LoVo (cell line): ENCODE measurements around the gene DOCK10.
A peak's percentile ranks its signal among the peaks of the same experiment; 100 is the strongest.

ENCODE experiments used
- DNase-seq: peaks from one replicate; pipeline ENCODE4 v3.0.0-alpha.2; 2016; ENCODE audit warnings: low spot score

DOCK10 gene

GRCh38 chr2:224976629-224977525, 65.4 kb downstream of the DOCK10 start:
- DNase-seq = no peak

- DNase-seq = no peak
Observed at GRCh38 chr2:224975761-224976160, 66.5 kb downstream of the DOCK10 start.

DNA sequence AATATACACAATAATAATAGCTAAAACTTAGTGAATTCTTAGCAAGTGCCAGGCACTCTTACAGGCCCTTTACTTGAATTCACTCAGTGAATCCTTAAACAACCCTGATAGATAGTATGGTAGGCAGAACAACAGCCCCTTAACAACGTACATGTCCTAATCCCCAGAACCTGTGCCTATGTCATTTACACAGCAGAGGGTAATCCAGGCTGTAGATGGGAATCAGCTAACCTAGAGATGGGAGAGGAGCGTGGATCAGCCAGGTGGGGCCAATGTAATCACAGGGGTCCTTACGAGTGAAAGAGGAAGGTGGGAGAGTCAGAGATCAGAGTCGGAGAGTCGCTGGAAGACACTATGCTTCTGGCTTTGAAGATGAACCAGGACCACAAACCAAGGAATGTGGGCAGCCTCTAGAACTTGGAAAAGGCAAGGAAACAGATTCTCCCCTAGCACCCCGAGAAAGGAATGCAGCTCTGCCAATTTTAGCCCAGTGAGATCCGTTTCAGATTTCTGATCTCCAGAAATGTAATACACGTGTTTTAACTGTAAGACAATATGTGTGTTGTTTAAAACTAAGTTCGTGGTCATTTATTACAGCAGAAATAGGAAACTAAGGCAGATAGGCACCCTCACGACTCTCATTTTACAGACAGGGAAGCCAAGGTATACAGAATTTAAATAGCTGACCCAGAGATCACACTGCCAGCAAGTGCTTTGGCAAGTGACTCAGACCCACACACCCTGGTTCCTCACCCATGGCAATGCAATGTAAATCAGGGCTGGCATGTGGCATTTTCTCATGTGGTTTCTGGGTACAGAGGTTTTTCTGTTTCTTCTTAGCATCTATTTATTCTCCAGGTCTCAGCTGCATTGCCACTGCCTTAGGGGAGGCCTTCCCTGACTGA, 68.9 kb downstream of the DOCK10 start:
- DNase-seq = no peak

DNA sequence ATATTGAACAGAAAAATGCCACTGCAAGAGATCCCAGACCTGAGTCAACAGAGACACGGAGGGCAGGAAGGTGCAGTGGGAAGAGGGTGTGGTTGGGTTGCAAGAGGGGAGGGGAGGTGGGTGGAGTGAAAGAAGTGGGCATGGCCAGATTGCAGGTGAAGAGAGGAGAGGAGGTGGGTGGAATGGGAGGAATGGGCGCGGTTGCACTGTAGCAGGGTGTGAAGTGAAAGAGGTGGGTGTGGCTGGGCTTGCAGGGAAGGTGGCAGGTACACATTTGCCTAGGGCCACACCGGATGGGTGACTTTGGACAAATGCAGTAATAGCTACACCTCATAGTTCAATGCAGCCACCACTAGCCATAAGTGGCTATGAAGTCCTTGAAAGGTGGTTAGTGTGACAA, 71.1 kb downstream of the DOCK10 start:
- peak; percentile 32 for DNase-seq

- no peak for DNase-seq
Observed at GRCh38 chr2:224970311-224970710, 72.0 kb downstream of the DOCK10 start.

DNA sequence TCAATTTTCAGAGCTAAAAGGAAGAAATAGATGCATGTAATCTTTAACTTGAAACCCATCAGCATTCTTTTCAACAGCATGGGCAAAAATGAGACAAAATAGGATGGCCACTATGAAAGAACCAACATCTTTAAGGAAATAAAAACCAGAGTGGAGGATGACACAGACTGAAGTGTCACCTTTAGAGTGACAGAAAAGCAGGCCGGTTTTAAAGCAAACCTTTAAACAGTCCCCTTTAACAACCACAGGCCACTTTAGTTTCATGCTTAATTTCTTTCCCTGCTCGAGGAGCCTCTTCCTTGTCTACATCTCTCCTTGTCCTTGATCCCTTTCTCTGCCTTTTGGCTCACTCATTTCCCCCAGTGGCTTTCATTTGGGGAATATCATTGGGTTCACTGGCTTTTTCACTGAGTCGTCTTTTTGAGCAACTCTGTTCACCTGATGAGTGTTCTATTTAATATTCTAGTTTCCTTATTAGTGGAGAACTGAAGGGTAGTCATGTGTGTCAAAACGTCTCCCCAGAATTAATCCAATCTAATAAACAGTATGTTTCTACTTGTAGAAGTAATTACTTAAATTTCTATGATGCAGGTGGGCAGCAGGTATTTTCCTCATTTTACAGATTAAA, 72.5 kb downstream of the DOCK10 start:
- DNase-seq = no peak

DNA sequence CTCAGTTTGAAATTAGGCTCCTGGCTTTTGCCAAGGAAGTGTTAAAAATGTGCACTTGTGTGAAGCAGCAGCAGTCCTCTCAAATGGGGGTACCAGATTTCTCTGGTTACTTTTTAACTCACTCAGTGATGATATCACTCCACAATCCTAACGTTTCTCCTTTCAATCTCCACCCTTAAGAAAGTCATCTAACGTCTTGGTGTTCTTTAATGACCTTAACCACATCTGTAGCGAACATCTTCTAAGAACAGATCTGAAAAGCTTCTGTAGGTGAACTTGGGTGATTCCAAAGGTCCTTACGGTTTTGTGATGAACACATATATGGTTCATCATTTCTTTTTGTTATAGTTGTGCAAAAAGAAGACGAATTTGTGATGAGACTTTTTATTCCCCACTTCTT, 73.2 kb downstream of the DOCK10 start:
- DNase-seq = no peak

- no peak for DNase-seq
Observed at GRCh38 chr2:224968051-224968450, 74.2 kb downstream of the DOCK10 start.

DNA sequence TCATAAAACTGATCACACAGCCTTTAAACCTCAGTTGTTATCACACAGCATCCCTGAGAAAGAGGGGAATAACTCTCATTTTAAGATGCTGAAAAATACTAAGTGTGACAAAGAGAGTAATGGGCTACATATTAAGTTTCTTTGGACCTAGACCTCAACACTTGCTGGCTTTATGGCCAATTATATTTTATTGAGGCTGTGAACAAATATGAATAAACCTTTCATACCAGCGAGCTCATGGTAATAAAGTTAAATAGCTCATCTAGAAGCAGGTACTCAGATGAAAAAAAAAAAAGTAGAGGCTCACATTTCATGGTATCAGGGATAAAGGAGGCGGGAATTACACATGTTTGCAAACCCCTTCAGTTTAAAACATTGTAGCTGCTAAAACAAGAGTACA, 75.7 kb downstream of the DOCK10 start:
- no peak for DNase-seq

GRCh38 chr2:224959556-224959955, 82.7 kb downstream of the DOCK10 start:
- DNase-seq = no peak

DNA sequence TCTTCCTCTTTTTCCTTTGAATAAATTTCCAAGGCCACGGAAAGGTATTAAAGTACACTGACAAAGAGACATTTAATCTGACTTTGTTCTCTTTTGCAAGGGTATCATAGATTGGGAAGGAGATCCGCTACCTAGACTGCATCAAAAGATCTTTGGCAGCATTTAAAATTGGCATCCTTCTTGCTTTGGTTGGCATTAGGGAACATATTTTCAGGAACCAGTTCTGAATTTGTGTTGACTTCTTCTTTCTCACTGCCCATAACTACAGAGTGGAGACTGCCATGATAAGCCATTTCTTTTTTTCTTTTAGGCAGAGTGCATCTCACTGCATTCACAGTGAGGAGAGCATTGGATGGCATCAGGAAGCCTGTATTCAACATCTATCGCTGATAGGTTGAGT, 83.4 kb downstream of the DOCK10 start:
- no peak for DNase-seq

- DNase-seq = no peak
Observed at GRCh38 chr2:224958462-224958857, 83.8 kb downstream of the DOCK10 start.

DNA sequence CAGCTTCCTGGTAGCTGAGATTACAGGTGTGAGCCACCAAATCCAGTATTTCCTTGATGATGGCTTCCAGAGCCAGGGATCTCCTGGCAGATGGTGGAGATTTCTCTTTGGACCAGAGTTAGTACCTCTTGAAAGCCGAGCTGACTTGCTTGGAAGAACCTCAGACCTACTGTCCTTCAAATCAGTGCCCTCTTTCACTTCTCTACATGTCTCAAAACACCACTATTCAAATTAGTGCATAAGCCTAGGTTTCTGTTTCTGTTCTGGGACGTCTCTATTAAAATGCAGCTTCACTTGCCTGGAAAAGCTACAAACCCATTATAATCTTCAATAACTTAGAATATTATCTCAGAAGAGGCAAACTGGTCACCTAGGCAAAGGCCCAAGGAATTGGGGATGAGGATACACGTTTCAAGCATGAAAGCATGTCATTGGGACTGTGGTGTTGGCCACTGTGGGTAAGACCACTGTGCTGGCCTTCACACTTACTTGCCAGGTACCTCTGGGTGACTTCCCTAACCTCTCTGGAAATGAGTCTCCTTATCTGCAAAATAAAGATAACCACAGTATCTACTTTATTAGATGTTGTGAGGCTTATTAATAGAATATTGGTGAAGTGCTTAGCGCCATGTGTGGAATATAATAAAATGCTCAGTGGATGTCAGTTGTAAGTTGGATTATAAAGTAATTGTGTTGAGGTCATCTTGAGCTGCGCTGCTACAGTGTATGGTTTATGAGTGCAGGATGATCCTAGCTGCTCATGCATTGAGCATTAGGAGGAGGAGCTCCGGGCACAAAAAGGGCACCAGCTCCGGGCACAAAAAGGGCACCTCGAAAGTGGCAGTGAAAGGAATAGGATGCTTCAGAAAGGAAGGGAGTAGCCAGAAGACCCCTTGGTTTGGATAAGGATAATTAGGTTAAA, 84.5 kb downstream of the DOCK10 start:
- DNase-seq = no peak

DNA sequence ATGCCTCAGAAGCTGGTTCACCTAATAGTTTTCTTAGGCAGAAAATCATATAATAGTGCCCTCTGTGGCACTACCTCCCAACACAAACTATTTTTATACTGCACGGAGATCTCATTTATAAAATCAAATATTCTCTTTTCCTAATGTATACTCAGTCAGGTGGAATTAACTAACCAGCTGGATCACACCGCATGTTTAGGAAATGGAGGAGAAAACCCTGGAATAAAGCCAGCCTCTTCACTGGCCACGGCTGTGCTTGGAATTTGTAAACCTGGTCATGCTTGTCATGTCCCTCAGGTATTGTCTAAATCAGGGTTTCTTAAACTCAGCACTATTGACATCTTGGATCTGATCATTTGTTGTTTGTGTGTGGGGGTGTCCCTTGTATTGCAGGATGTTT, 85.6 kb downstream of the DOCK10 start:
- no peak for DNase-seq

GRCh38 chr2:224954980-224955379, 87.3 kb downstream of the DOCK10 start:
- DNase-seq = no peak

- no peak for DNase-seq
Observed at GRCh38 chr2:224952936-224953657, 89.2 kb downstream of the DOCK10 start.

GRCh38 chr2:224951723-224952481, 90.4 kb downstream of the DOCK10 start:
- DNase-seq = no peak

DNA sequence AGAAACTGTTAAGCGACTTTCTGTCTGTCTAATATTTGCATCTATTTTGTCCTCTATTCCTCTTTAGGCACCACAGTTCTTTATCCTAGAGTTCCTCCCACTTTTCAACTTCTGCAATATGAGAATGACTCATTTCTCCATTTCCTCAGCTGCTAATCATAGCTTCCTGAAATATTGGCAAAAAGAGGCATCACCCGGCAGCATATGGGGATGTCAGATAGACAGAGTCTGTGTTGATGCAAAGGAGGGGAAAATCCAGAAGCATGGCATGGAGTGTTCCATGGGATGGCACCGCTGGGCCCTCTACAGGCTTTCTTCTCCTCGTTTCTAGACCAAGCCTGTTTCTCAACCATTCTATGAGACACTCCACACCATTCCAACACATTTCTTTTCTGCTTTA, 93.4 kb downstream of the DOCK10 start:
- DNase-seq = no peak

DNA sequence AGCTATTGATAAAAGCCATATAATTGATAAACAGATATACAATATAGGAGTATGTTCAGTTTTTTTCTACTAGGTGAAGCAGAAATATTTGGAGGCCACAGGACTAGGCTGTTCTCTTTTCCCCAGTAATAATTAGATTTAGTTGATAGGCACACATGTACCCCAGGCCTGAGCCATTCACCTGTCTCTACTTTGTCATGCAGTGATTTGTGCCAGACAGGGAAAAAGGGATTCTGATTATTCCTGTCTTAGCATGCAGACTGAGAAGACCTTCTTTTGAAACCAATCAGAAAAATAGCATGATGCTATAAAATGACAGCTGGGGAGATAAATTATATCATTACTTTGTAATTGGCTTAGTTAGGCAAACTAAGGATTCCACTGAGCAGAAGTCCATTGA, 94.3 kb downstream of the DOCK10 start:
- DNase-seq = no peak

DNA sequence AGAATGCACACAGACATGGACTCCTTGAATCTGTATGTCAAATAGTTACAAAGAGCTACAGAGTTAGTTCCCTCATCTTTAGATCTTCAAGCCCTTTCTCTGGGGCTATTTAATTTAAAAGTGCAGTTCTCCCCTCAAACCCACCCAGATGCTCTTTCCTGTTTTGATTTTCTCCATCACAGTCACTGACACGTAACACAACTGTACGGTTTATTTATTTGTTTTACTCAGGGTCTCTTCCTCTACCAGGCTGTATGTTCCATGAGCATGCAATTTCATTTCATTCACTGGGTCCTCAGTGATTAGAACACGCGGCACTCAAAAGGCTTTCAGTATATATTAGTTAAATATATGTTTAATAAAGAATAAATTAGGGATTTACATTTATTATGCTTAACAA, 94.7 kb downstream of the DOCK10 start:
- DNase-seq = no peak
